Naive thymus-derived CD8-positive, alpha-beta T cell (primary cell): ENCODE data around the gene PIK3R1. TPM values are rescaled to one million over a fixed set of nuclear protein-coding genes. Genes with fewer than 3 reads are reported as not detected.
"Not testable (repeated sequence)": the region's sequence is repeated elsewhere in the genome, so short reads cannot be mapped to it uniquely, and the experiment has no call there.

Experiments used
- ATAC-seq, 2 donors: fragments of 150-1000 bp; cut with Tn5 transposase in 1 of 2; sonication (Bioruptor Pico), chemical (Tn5 transposase) in 1 of 2; 1 replicate in 1 of 2; 2 replicates in 1 of 2; pipeline ENCODE4 v1.10.0; 2021; ENCODE audit warnings: mild to moderate bottlenecking in 2 of 2, moderate library complexity in 2 of 2
- POLR2A ChIA-PET: fragments of 350-600 bp; sonication (Branson Sonifier 250); formaldehyde crosslinking; loops from one replicate; lab custom pipeline; 2021; ENCODE audit warnings: antibody characterized with exemption; lab: Charles Lee
- DNase-seq, 10 donors: peaks; one replicate each; pipeline versions ENCODE4 v3.0.0 to v3.0.0-alpha.2; 2020 to 2022
- H3K27ac Mint-ChIP-seq, 10 donors: one replicate each; pipeline ENCODE4 v1.8.0; 2020 to 2022; ENCODE audit warnings: mild to moderate bottlenecking in 10 of 10, mixed read lengths in 10 of 10, moderate library complexity in 4 of 10, inconsistent platforms in 1 of 10
- H3K27me3 Mint-ChIP-seq, 5 donors: one replicate each; pipeline ENCODE4 v1.8.0; 2021 to 2022; ENCODE audit warnings: mixed read lengths in 5 of 5
- H3K36me3 Mint-ChIP-seq, 3 donors: one replicate each; pipeline ENCODE4 v1.8.0; 2020 to 2022; ENCODE audit warnings: mixed read lengths in 3 of 3, mild to moderate bottlenecking in 2 of 3, inconsistent platforms in 1 of 3
- H3K4me1 Mint-ChIP-seq, 4 donors: one replicate each; pipeline ENCODE4 v1.8.0; 2021 to 2022; ENCODE audit warnings: mixed read lengths in 4 of 4
- H3K4me3 Mint-ChIP-seq, 10 donors: one replicate each; pipeline ENCODE4 v1.8.0; 2020 to 2022; ENCODE audit warnings: mild to moderate bottlenecking in 10 of 10, mixed read lengths in 10 of 10, moderate library complexity in 6 of 10, inconsistent platforms in 1 of 10
- H3K9me3 Mint-ChIP-seq, 9 donors: one replicate each; pipeline ENCODE4 v1.8.0; 2020 to 2022; ENCODE audit warnings: mixed read lengths in 9 of 9, mild to moderate bottlenecking in 3 of 9, inconsistent platforms in 1 of 9, moderate library complexity in 1 of 9
- polyA plus RNA-seq, 3 donors: library from polyadenylated mRNA; unstranded; fragments of 300-500 nt; fragmentation: Illumina TruSeq; gene quantifications; one replicate each; pipeline ENCODE4 v1.2.3, GENCODE V29; 2021
- total RNA-seq, 8 experiments: library from RNA in 2 of 8; stranded (reverse) in 2 of 8; gene quantifications; one replicate each; pipeline ENCODE4 v1.2.3 and lab custom pipeline; 2021 to 2026

Gene PIK3R1
- total and polyA plus RNA-seq, 5 experiments from 2014 or later = 69.1 to 98.3 (median 91.4) TPM

DNA sequence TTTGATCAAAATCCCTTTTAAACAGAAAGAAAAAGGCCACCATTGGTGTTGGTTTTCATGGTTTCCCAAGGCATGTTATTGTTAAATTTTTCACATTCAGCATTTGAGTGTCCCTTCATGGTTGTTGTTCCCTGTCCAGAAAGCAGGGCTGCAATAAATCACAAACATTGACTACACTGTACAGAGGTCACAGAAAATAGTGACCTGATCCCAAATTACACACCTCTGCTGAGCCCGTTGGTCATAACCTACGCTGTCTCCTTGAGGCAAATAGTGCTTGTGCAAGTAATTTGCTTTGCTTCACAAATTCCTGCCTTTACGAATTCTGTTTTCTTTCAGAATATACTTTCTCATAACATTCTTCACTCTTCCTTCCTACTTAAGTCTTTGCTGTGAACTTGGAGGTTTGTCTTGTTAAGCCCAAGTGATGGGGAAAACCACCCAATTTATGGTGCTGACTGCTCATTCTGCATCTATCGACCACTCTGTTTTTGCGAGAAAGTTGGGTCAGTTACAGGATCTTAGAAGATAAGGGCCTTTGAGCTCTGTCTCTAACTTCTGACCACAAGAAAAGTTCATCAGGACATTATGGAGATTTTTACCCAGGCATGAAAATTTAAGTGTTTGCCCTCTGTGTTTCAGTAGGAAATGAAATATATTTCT lies 16.0 kb downstream of the PIK3R1 start:
- H3K36me3 Mint-ChIP-seq = peaks cover 4 to 57% (median 8%) of the 10 kb centered on the region in 3 donors
- no peaks in the 10 kb centered on the region for H3K9me3 Mint-ChIP-seq
- H3K4me3 Mint-ChIP-seq = peak overlapping the region in 5 of 10 donors; percentile 14 to 53 (median 23)
- DNase-seq (no peak), ATAC-seq (no peak)
- POLR2A ChIA-PET = no interaction called here
- no peaks in the 10 kb centered on the region for H3K27me3 Mint-ChIP-seq
- peaks cover 34 to 87% (median 81%) of the 10 kb centered on the region in 4 donors for H3K4me1 Mint-ChIP-seq
- H3K27ac Mint-ChIP-seq = peak overlapping the region in 9 of 10 donors; percentile 6 to 81 (median 60)

- peak overlapping the region in 3 of 10 donors; percentile 6 to 14 (median 14) for H3K4me3 Mint-ChIP-seq
- H3K4me1 Mint-ChIP-seq = peaks cover 37 to 87% (median 83%) of the 10 kb centered on the region in 4 donors
Measured at GRCh38 chr5:68232277-68232676, 16.7 kb downstream of the PIK3R1 start.

DNA sequence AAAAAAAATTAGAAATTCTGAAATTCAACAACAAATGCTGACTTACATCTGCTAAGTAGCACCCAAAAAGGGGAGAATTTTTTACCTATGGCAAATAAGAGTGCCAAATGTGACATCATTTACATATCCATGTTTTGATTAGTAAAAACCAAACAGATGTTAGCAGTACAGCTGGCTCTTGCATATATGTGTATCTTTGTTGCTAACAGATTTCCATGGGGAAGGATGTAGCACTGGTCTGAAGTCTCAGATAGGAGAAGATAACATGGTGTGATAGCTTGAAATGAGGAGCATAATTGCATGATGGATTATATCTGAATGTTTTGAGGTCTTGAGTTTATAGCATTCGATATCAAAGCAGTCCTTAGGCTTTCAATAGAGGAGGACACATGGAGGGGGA lies 17.5 kb downstream of the PIK3R1 start:
- Mint-ChIP-seq H3K4me3 (peak overlapping the region in 3 of 10 donors; percentile 20 to 34 (median 30)), H3K27me3 (no peaks in the 10 kb centered on the region), H3K9me3 (no peaks in the 10 kb centered on the region), H3K27ac (peak overlapping the region in 8 of 10 donors; percentile 14 to 84 (median 55)), H3K36me3 (peaks cover under 1 to 43% (median 3%) of the 10 kb centered on the region in 3 donors), H3K4me1 (peaks cover 36 to 87% (median 83%) of the 10 kb centered on the region in 4 donors)
- no peak for ATAC-seq
- POLR2A ChIA-PET = interaction anchor here (7.7 kb wide), 1 partner anchor 17 kb away, joined by 43 read pairs; the partner anchor contains the start of gene PIK3R1
- DNase-seq = no peak

More at GRCh38 chr5:68232277-68232676, 16.7 kb downstream of the PIK3R1 start:
- Mint-ChIP-seq H3K27ac (peak overlapping the region; percentile 12 to 81 (median 53)), H3K36me3 (peaks cover 4 to 51% (median 7%) of the 10 kb centered on the region in 3 donors), H3K27me3 (no peaks in the 10 kb centered on the region), H3K9me3 (no peaks in the 10 kb centered on the region)
- DNase-seq = no peak
- ATAC-seq = no peak
- POLR2A ChIA-PET = no interaction called here

- not testable (repeated sequence) for DNase-seq, ATAC-seq, H3K9me3 Mint-ChIP-seq, H3K27me3 Mint-ChIP-seq, H3K4me3 Mint-ChIP-seq
- POLR2A ChIA-PET = interaction anchor here (7.7 kb wide), 1 partner anchor 20 kb away, joined by 43 read pairs; the partner anchor contains the start of gene PIK3R1
- Mint-ChIP-seq H3K4me1 (peaks cover 33 to 87% (median 85%) of the 10 kb centered on the region in 4 donors), H3K27ac (peak overlapping the region in 6 of 10 donors; percentile 25 to 83 (median 54)), H3K36me3 (peaks cover 0 to 30% (median 3%) of the 10 kb centered on the region in 3 donors)
Measured at GRCh38 chr5:68235229-68235628, 19.7 kb downstream of the PIK3R1 start.

- peak overlapping the region; percentile 79 to 93 (median 90) for H3K27ac Mint-ChIP-seq
- H3K4me1 Mint-ChIP-seq = peaks cover 36 to 86% (median 83%) of the 10 kb centered on the region in 4 donors
- ATAC-seq (no peak), DNase-seq (no peak)
- POLR2A ChIA-PET = interaction anchor here (1.0 to 7.7 kb wide), 2 partner anchors 15 to 22 kb away, joined by 7 to 43 read pairs; partner anchors contain the start of gene PIK3R1
- no peaks in the 10 kb centered on the region for H3K9me3 Mint-ChIP-seq
- H3K27me3 Mint-ChIP-seq = no peaks in the 10 kb centered on the region
- H3K4me3 Mint-ChIP-seq = peak overlapping the region in 3 of 10 donors; percentile 24 to 54 (median 30)
- H3K36me3 Mint-ChIP-seq = peaks cover 0 to 23% (median 3%) of the 10 kb centered on the region in 3 donors
Measured at GRCh38 chr5:68237715-68238114, 22.2 kb downstream of the PIK3R1 start.

DNA sequence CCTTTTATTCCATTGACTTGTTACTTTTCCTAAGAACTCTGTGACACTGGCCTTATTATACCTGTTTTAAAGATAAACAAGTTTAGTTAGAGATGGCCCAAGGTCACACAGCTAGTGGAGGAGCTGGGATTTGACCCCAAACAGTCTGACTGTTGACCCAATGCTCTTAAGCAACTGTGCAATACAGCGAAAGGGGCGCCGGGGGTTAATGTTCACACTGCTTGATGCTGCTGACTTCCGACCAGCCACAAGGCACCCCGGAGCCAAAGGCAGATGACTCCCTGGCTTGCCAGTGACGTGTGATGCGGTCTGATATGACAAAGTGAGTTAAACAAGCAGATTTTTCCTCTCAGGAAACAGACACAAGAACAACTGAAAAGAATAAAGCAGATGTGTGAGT lies 23.9 kb downstream of the PIK3R1 start:
- Mint-ChIP-seq H3K36me3 (peaks cover 0 to 19% (median 3%) of the 10 kb centered on the region in 3 donors), H3K4me1 (peaks cover 38 to 87% (median 82%) of the 10 kb centered on the region in 4 donors), H3K27me3 (no peaks in the 10 kb centered on the region), H3K27ac (peak overlapping the region; percentile 60 to 96 (median 88)), H3K4me3 (peak overlapping the region; percentile 16 to 80 (median 64)), H3K9me3 (no peaks in the 10 kb centered on the region)
- DNase-seq (peak; percentile 60 to 92 (median 83)), ATAC-seq (peak; percentile 95 to 97)
- POLR2A ChIA-PET = interaction anchor here (0.7 to 7.7 kb wide), 3 partner anchors 24 to 28 kb away, joined by 3 to 43 read pairs (median 3); partner anchors contain the start of gene PIK3R1

- Mint-ChIP-seq H3K27me3 (no peaks in the 10 kb centered on the region), H3K9me3 (no peaks in the 10 kb centered on the region), H3K27ac (peak overlapping the region; percentile 73 to 95 (median 88)), H3K4me1 (peaks cover 39 to 90% (median 84%) of the 10 kb centered on the region in 4 donors), H3K36me3 (peaks cover 0 to 19% (median 3%) of the 10 kb centered on the region in 3 donors), H3K4me3 (peak overlapping the region in 9 of 10 donors; percentile 0 to 57 (median 43))
- no peak for ATAC-seq
- no peak for DNase-seq
- POLR2A ChIA-PET = interaction anchor here (1.2 to 7.7 kb wide), 2 partner anchors 25 to 44 kb away, joined by 4 to 43 read pairs; partner anchors contain the start of gene PIK3R1
Measured at GRCh38 chr5:68240202-68240601, 24.6 kb downstream of the PIK3R1 start.

- ATAC-seq (no peak), DNase-seq (no peak)
- POLR2A ChIA-PET = interaction anchor here (1.2 to 7.7 kb wide), 2 partner anchors 25 to 43 kb away, joined by 4 to 43 read pairs; partner anchors contain the start of gene PIK3R1
- Mint-ChIP-seq H3K27ac (peak overlapping the region; percentile 73 to 95 (median 88)), H3K9me3 (no peaks in the 10 kb centered on the region), H3K27me3 (no peaks in the 10 kb centered on the region), H3K4me1 (peaks cover 39 to 91% (median 84%) of the 10 kb centered on the region in 4 donors), H3K36me3 (peaks cover 0 to 15% (median 0%) of the 10 kb centered on the region in 3 donors), H3K4me3 (peak overlapping the region in 9 of 10 donors; percentile 0 to 57 (median 43))
Measured at GRCh38 chr5:68240771-68241170, 25.2 kb downstream of the PIK3R1 start.

- H3K4me1 Mint-ChIP-seq = peaks cover 32 to 90% (median 80%) of the 10 kb centered on the region in 4 donors
- no peaks in the 10 kb centered on the region for H3K9me3 Mint-ChIP-seq
- H3K36me3 Mint-ChIP-seq = peaks cover 0 to 8% (median 0%) of the 10 kb centered on the region in 3 donors
- H3K4me3 Mint-ChIP-seq = peak overlapping the region in 6 of 10 donors; percentile 23 to 76 (median 39)
- H3K27me3 Mint-ChIP-seq = no peaks in the 10 kb centered on the region
- DNase-seq (no peak), ATAC-seq (no peak)
- peak overlapping the region; percentile 73 to 94 (median 81) for H3K27ac Mint-ChIP-seq
- POLR2A ChIA-PET = interaction anchor here (3.1 kb wide), 1 partner anchor 26 kb away, joined by 27 read pairs; the partner anchor contains the start of gene PIK3R1
Measured at GRCh38 chr5:68242743-68243142, 27.2 kb downstream of the PIK3R1 start.

GRCh38 chr5:68243251-68243650 lies 27.7 kb downstream of the PIK3R1 start:
- H3K4me1 Mint-ChIP-seq = peaks cover 28 to 85% (median 77%) of the 10 kb centered on the region in 4 donors
- H3K27ac Mint-ChIP-seq = peak overlapping the region; percentile 73 to 94 (median 87)
- DNase-seq (no peak), ATAC-seq (no peak)
- H3K9me3 Mint-ChIP-seq = no peaks in the 10 kb centered on the region
- no peaks in the 10 kb centered on the region for H3K27me3 Mint-ChIP-seq
- POLR2A ChIA-PET = interaction anchor here (1.3 to 3.1 kb wide), 2 partner anchors 10 to 27 kb away, joined by 4 to 27 read pairs; partner anchors contain the start of gene PIK3R1
- H3K4me3 Mint-ChIP-seq = peak overlapping the region in 9 of 10 donors; percentile 31 to 76 (median 63)
- peaks cover 0 to 8% (median 0%) of the 10 kb centered on the region in 3 donors for H3K36me3 Mint-ChIP-seq

DNA sequence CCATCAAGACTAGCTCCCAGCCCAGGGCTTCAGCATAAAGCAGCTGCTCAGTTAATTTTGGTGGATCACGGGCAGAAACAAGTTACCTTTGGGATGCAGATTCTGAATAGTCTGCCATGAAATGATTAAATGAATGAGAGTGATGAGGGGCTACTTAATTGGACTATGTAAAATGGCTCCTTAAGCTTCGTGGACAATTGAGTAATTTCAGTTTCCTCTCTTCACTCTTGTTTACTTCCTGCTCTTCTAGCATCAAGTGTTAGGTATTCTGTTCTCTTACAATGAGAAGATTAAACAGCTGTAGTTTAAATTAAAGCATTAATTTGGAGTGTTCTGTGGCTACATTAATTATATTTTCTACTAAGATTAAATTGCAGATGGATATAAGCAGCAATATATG lies 28.1 kb downstream of the PIK3R1 start:
- DNase-seq (peak in 1 of 10 donors; percentile 29), ATAC-seq (no peak)
- H3K36me3 Mint-ChIP-seq = peaks cover 0 to 8% (median 0%) of the 10 kb centered on the region in 3 donors
- peaks cover 29 to 85% (median 77%) of the 10 kb centered on the region in 4 donors for H3K4me1 Mint-ChIP-seq
- no peaks in the 10 kb centered on the region for H3K27me3 Mint-ChIP-seq
- H3K4me3 Mint-ChIP-seq = peak overlapping the region; percentile 31 to 76 (median 62)
- POLR2A ChIA-PET = interaction anchor here (1.3 to 3.1 kb wide), 2 partner anchors 9 to 27 kb away, joined by 4 to 27 read pairs; partner anchors contain the start of gene PIK3R1
- H3K9me3 Mint-ChIP-seq = no peaks in the 10 kb centered on the region
- peak overlapping the region; percentile 73 to 94 (median 87) for H3K27ac Mint-ChIP-seq

DNA sequence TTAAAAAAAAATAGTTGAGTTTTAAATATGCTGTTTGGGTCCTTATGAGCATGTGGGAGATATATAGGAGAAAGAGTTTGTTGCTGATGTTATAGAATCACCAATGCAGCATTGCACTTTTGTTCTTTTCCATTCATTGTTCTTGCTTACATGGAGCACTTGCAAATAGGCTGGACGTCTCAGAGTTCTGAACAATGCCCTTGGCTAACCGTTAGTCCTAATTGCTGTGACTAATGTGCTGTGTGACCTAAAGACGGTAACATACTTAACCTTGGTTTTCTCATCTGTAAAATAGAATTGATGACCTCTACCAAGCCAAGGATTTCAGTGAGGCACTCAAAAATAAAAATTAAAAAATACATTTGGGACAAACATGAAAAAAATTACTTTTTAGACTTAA lies 29.8 kb downstream of the PIK3R1 start:
- POLR2A ChIA-PET = no interaction called here
- DNase-seq = no peak
- Mint-ChIP-seq H3K27me3 (no peaks in the 10 kb centered on the region), H3K9me3 (no peaks in the 10 kb centered on the region), H3K36me3 (peaks cover 0 to 8% (median 0%) of the 10 kb centered on the region in 3 donors), H3K4me3 (no peak overlapping the region), H3K4me1 (peaks cover 32 to 88% (median 80%) of the 10 kb centered on the region in 4 donors), H3K27ac (peak overlapping the region in 2 of 10 donors; percentile 3 to 48)
- no peak for ATAC-seq
